Measurements from ENCODE around the gene TREH. TPM values are rescaled to one million over a fixed set of nuclear protein-coding genes. Genes with fewer than 3 reads are reported as not detected.

Gene TREH
- total RNA-seq, 1 donor from 2014 or later = 0.41 TPM

DNA sequence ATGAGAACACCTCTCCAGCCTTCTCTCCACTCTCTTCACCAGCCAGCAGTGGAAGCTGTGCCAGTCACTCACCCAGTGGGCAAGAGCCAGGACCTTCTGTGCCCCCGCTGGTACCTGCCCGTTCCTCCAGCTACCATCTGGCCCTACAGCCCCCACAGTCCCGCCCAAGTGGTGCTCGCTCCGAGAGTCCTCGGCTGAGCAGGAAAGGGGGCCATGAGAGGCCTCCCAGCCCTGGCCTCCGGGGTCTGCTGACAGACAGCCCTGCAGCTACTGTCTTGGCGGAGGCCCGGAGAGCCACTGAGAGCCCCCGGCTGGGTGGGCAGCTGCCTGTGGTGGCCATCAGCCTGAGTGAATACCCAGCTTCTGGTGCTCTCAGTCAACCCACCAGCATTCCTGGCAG lies 51.9 kb downstream of the TREH start:
- no peaks in the 10 kb centered on the region for H3K9me3 Mint-ChIP-seq
- H3K36me3 Mint-ChIP-seq = no peaks in the 10 kb centered on the region
- H3K4me3 Mint-ChIP-seq = no peak overlapping the region
- H3K27ac Mint-ChIP-seq = no peak overlapping the region
- H3K4me1 Mint-ChIP-seq (ENCODE audit: unreplicated experiment) = peaks cover 9% of the 10 kb centered on the region
- no peak for TF ChIP-seq CTCF (conservative IDR thresholded peaks at IDR 0.05)
- DNase-seq (ENCODE audit: extremely low spot score, unreplicated experiment) = no peak
- no peaks in the 10 kb centered on the region for H3K27me3 Mint-ChIP-seq

GRCh38 chr11:118625976-118626375 lies 53.5 kb downstream of the TREH start:
- no peak overlapping the region for H3K27ac Mint-ChIP-seq
- no peak for TF ChIP-seq CTCF (conservative IDR thresholded peaks at IDR 0.05)
- no peak for DNase-seq (ENCODE audit: extremely low spot score, unreplicated experiment)
- H3K4me1 Mint-ChIP-seq (ENCODE audit: unreplicated experiment) = peaks cover 12% of the 10 kb centered on the region
- H3K4me3 Mint-ChIP-seq = no peak overlapping the region
- no peaks in the 10 kb centered on the region for H3K9me3 Mint-ChIP-seq
- H3K27me3 Mint-ChIP-seq = no peaks in the 10 kb centered on the region
- H3K36me3 Mint-ChIP-seq = no peaks in the 10 kb centered on the region

GRCh38 chr11:118625036-118625690 lies 54.3 kb downstream of the TREH start:
- no peaks in the 10 kb centered on the region for H3K36me3 Mint-ChIP-seq
- peaks cover 14% of the 10 kb centered on the region for H3K4me1 Mint-ChIP-seq (ENCODE audit: unreplicated experiment)
- H3K9me3 Mint-ChIP-seq = no peaks in the 10 kb centered on the region

DNA sequence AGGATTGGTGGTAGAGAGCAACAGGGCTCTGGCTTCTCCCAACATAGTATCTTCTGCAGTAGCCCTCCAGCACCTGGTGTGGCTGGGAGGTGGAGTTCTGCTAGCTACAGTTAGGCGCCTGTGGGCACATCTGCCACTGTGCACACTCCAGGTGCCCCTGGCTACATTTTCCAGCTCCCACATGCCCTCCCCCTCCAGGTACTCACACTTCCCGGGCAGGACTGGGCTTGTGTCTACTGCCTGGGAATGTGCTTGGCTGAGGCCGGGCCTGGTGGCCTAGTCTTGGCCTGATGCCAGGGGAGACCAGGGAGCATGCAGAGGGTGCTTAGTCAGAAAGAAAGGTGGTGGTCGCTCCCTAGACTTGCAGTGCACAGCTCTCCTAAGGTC lies 56.2 kb downstream of the TREH start:
- DNase-seq (ENCODE audit: extremely low spot score, unreplicated experiment) = no peak
- Mint-ChIP-seq H3K9me3 (no peaks in the 10 kb centered on the region), H3K27ac (no peak overlapping the region), H3K27me3 (no peaks in the 10 kb centered on the region), H3K4me3 (peak overlapping the region; percentile 91), H3K4me1 (ENCODE audit: unreplicated experiment) (peaks cover 28% of the 10 kb centered on the region), H3K36me3 (no peaks in the 10 kb centered on the region)
- no peak for TF ChIP-seq CTCF (conservative IDR thresholded peaks at IDR 0.05)

More at GRCh38 chr11:118625036-118625690, 54.3 kb downstream of the TREH start:
- Mint-ChIP-seq H3K4me3 (no peak overlapping the region), H3K27ac (no peak overlapping the region), H3K27me3 (no peaks in the 10 kb centered on the region)
- DNase-seq (ENCODE audit: extremely low spot score, unreplicated experiment) = no peak
- no peak for TF ChIP-seq CTCF (conservative IDR thresholded peaks at IDR 0.05)

- Mint-ChIP-seq H3K9me3 (no peaks in the 10 kb centered on the region), H3K4me3 (peak overlapping the region; percentile 91), H3K4me1 (ENCODE audit: unreplicated experiment) (peaks cover 35% of the 10 kb centered on the region), H3K36me3 (no peaks in the 10 kb centered on the region), H3K27ac (peak overlapping the region; percentile 24), H3K27me3 (no peaks in the 10 kb centered on the region)
- no peak for DNase-seq (ENCODE audit: extremely low spot score, unreplicated experiment)
- TF ChIP-seq CTCF (conservative IDR thresholded peaks at IDR 0.05) = no peak
Measured at GRCh38 chr11:118622376-118623268, 56.8 kb downstream of the TREH start.

All from type B pancreatic cell (in vitro differentiated cells).